GM18508 (cell line): ENCODE results near the gene ILRUN.
"Not testable (repeated sequence)": the region's sequence is repeated elsewhere in the genome, so short reads cannot be mapped to it uniquely, and the experiment has no call there.

Source experiments
- ATAC-seq: cut with Tn5 transposase; IDR thresholded peaks from one replicate; pipeline ENCODE4 v1.9.1; 2021; ENCODE audit warnings: moderate number of reproducible peaks; ENCODE audit not compliant: insufficient read depth, unreplicated experiment

The ILRUN gene

GRCh38 chr6:34697904-34698559, 1.5 kb upstream of the ILRUN start:
- ATAC-seq: no peak

GRCh38 chr6:34697544-34697836, 923 bp upstream of the ILRUN start:
- no peak for ATAC-seq

GRCh38 chr6:34696189-34696738, 303 bp downstream of the ILRUN start:
- no peak for ATAC-seq

- ATAC-seq: no peak
Measured at GRCh38 chr6:34695729-34696188, 808 bp downstream of the ILRUN start.

- ATAC-seq: no peak
Measured at GRCh38 chr6:34692280-34692679, 4.3 kb downstream of the ILRUN start.

- ATAC-seq: no peak
Measured at GRCh38 chr6:34689742-34690141, 6.8 kb downstream of the ILRUN start.

- ATAC-seq: no peak
Measured at GRCh38 chr6:34688956-34689355, 7.6 kb downstream of the ILRUN start.

GRCh38 chr6:34684919-34685318, 11.6 kb downstream of the ILRUN start:
- ATAC-seq: no peak

GRCh38 chr6:34684364-34684763, 12.2 kb downstream of the ILRUN start:
- no peak for ATAC-seq

GRCh38 chr6:34680802-34681515, 15.6 kb downstream of the ILRUN start:
- ATAC-seq: no peak

- not testable (repeated sequence) for ATAC-seq
Measured at GRCh38 chr6:34680313-34680712, 16.3 kb downstream of the ILRUN start.

GRCh38 chr6:34679552-34680253, 16.9 kb downstream of the ILRUN start:
- ATAC-seq: no peak

- no peak for ATAC-seq
Measured at GRCh38 chr6:34676140-34676539, 20.4 kb downstream of the ILRUN start.

GRCh38 chr6:34674930-34675329, 21.6 kb downstream of the ILRUN start:
- not testable (repeated sequence) for ATAC-seq

GRCh38 chr6:34674268-34674639, 22.3 kb downstream of the ILRUN start:
- no peak for ATAC-seq

- ATAC-seq: no peak
Measured at GRCh38 chr6:34673064-34673463, 23.5 kb downstream of the ILRUN start.

GRCh38 chr6:34672657-34673043, 23.9 kb downstream of the ILRUN start:
- no peak for ATAC-seq

GRCh38 chr6:34671801-34672656, 24.5 kb downstream of the ILRUN start:
- ATAC-seq: peak; percentile 62

- no peak for ATAC-seq
Measured at GRCh38 chr6:34671367-34671766, 25.2 kb downstream of the ILRUN start.

GRCh38 chr6:34668799-34669198, 27.8 kb downstream of the ILRUN start:
- ATAC-seq: not testable (repeated sequence)
